Measurements from ENCODE around the gene LGR5. TPM values are rescaled to one million over a fixed set of nuclear protein-coding genes. Genes with fewer than 3 reads are reported as not detected.

The LGR5 gene
- total and polyA plus RNA-seq, 2 of the 13 experiments (the other 11 are each of a cell fraction or from before 2014, with no cell fraction given): 37.0 to 121 TPM

DNA sequence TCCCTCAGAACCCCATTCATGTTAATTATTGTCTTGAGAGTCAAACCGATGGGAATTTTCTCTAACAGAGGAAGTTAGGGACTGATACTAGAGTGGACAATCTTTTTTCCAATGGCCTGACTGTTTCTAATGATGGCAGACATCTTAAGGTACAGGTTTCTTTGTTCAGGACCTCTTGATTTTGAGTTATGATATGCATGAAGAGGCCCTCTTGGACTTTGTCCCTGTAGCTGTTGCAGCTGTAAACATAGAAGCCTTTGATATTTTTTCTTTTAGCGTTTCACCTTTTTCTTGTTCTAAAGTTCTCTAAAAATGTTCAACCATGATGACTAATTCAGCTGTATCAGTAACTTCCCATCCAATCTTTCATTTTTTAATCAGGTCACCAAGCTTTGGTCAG, 53.0 kb downstream of the LGR5 start (continued):
- TF ChIP-seq, protein P1, sequence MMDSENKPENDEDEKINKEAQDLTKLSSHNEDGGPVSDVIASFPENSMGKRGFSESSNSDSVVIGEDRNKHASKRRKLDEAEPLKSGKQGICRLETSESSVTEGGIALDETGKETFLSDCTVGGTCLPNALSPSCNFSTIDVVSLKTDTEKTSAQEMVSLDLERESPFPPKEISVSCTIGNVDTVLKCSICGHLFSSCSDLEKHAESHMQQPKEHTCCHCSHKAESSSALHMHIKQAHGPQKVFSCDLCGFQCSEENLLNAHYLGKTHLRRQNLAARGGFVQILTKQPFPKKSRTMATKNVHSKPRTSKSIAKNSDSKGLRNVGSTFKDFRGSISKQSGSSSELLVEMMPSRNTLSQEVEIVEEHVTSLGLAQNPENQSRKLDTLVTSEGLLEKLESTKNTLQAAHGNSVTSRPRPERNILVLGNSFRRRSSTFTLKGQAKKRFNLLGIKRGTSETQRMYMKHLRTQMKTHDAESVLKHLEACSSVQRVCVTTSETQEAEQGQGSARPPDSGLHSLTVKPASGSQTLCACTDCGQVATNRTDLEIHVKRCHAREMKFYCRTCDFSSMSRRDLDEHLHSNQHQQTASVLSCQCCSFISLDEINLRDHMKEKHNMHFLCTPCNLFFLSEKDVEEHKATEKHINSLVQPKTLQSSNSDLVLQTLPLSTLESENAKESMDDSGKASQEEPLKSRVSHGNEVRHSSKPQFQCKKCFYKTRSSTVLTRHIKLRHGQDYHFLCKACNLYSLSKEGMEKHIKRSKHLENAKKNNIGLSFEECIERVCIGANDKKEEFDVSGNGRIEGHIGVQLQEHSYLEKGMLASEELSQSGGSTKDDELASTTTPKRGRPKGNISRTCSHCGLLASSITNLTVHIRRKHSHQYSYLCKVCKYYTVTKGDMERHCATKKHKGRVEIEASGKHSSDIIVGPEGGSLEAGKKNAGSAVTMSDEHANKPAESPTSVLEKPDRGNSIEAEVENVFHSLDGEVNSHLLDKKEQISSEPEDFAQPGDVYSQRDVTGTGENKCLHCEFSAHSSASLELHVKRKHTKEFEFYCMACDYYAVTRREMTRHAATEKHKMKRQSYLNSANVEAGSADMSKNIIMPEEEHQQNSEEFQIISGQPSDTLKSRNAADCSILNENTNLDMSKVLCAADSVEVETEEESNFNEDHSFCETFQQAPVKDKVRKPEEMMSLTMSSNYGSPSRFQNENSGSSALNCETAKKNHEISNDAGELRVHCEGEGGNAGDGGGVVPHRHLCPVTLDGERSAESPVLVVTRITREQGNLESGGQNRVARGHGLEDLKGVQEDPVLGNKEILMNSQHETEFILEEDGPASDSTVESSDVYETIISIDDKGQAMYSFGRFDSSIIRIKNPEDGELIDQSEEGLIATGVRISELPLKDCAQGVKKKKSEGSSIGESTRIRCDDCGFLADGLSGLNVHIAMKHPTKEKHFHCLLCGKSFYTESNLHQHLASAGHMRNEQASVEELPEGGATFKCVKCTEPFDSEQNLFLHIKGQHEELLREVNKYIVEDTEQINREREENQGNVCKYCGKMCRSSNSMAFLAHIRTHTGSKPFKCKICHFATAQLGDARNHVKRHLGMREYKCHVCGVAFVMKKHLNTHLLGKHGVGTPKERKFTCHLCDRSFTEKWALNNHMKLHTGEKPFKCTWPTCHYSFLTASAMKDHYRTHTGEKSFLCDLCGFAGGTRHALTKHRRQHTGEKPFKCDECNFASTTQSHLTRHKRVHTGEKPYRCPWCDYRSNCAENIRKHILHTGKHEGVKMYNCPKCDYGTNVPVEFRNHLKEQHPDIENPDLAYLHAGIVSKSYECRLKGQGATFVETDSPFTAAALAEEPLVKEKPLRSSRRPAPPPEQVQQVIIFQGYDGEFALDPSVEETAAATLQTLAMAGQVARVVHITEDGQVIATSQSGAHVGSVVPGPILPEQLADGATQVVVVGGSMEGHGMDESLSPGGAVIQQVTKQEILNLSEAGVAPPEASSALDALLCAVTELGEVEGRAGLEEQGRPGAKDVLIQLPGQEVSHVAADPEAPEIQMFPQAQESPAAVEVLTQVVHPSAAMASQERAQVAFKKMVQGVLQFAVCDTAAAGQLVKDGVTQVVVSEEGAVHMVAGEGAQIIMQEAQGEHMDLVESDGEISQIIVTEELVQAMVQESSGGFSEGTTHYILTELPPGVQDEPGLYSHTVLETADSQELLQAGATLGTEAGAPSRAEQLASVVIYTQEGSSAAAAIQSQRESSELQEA (CRISPR knock-in tag; IDR thresholded peaks at IDR 0.05; ENCODE audit: not compliant biosample characterization): no peak
- TF ChIP-seq ZSCAN9 (CRISPR knock-in tag; IDR thresholded peaks at IDR 0.05; ENCODE audit: borderline replicate concordance): 0 out of 2 replicates have a peak, but pooled peaks have one; percentile 11
- TF ChIP-seq, protein P2, sequence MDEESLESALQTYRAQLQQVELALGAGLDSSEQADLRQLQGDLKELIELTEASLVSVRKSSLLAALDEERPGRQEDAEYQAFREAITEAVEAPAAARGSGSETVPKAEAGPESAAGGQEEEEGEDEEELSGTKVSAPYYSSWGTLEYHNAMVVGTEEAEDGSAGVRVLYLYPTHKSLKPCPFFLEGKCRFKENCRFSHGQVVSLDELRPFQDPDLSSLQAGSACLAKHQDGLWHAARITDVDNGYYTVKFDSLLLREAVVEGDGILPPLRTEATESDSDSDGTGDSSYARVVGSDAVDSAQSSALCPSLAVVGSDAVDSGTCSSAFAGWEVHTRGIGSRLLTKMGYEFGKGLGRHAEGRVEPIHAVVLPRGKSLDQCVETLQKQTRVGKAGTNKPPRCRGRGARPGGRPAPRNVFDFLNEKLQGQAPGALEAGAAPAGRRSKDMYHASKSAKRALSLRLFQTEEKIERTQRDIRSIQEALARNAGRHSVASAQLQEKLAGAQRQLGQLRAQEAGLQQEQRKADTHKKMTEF (CRISPR knock-in tag; IDR thresholded peaks at IDR 0.05): 0 out of 2 replicates have a peak, but pooled peaks have one; percentile 28
- TF ChIP-seq, protein P3, sequence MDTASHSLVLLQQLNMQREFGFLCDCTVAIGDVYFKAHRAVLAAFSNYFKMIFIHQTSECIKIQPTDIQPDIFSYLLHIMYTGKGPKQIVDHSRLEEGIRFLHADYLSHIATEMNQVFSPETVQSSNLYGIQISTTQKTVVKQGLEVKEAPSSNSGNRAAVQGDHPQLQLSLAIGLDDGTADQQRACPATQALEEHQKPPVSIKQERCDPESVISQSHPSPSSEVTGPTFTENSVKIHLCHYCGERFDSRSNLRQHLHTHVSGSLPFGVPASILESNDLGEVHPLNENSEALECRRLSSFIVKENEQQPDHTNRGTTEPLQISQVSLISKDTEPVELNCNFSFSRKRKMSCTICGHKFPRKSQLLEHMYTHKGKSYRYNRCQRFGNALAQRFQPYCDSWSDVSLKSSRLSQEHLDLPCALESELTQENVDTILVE (CRISPR knock-in tag; IDR thresholded peaks at IDR 0.05): 0 out of 2 replicates have a peak, but pooled peaks have one; percentile 19
- 0 out of 4 replicates have a peak, but pooled peaks of 1 of the 2 experiments have one; percentile 65 for TF ChIP-seq EP300 (IDR thresholded peaks at IDR 0.05; ENCODE audit: low read depth in 2 of 2, low read length in 2 of 2)
- 0 out of 2 replicates have a peak, but pooled peaks have one; percentile 16 for TF ChIP-seq EP300 (CRISPR knock-in tag; IDR thresholded peaks at IDR 0.05; ENCODE audit: borderline replicate concordance)
- TF ChIP-seq HNF4G (IDR thresholded peaks at IDR 0.05; ENCODE audit: borderline replicate concordance, low read depth, low read length): peak; percentile 57; the same call in 1 of the 2 replicates
- TF ChIP-seq HNF4G (CRISPR knock-in tag; IDR thresholded peaks at IDR 0.05; ENCODE audit: borderline replicate concordance, low read depth): no peak
- TF ChIP-seq SOX13 (IDR thresholded peaks at IDR 0.05): no peak
- TF ChIP-seq SOX13 (CRISPR knock-in tag; conservative IDR thresholded peaks at IDR 0.05 in 1 of 2, IDR thresholded peaks at IDR 0.05 in 1 of 2): peak in 1 of 2 experiments; percentile 60; a peak in 1 of 4 replicates
- TF ChIP-seq, protein P4, sequence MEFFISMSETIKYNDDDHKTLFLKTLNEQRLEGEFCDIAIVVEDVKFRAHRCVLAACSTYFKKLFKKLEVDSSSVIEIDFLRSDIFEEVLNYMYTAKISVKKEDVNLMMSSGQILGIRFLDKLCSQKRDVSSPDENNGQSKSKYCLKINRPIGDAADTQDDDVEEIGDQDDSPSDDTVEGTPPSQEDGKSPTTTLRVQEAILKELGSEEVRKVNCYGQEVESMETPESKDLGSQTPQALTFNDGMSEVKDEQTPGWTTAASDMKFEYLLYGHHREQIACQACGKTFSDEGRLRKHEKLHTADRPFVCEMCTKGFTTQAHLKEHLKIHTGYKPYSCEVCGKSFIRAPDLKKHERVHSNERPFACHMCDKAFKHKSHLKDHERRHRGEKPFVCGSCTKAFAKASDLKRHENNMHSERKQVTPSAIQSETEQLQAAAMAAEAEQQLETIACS (CRISPR knock-in tag; IDR thresholded peaks at IDR 0.05): no peak
- no peak for TF ChIP-seq CAMTA2 (CRISPR knock-in tag; IDR thresholded peaks at IDR 0.05; ENCODE audit: borderline replicate concordance)
- TF ChIP-seq RBAK (CRISPR knock-in tag; IDR thresholded peaks at IDR 0.05): no peak
